ENCODE data around the gene CTXND1.
"Not testable (repeated sequence)": the region's sequence is repeated elsewhere in the genome, so short reads cannot be mapped to it uniquely, and the experiment has no call there.

Gene CTXND1

GRCh38 chr15:80155378-80156175, 96.4 kb downstream of the CTXND1 start:
- not testable (repeated sequence) for DNase-seq

- no peak for DNase-seq
Observed at GRCh38 chr15:80155001-80155377, 97.0 kb downstream of the CTXND1 start.

- no peak for DNase-seq
Observed at GRCh38 chr15:80154336-80154735, 97.7 kb downstream of the CTXND1 start.

GRCh38 chr15:80153900-80154299, 98.1 kb downstream of the CTXND1 start:
- no peak for DNase-seq

GRCh38 chr15:80152896-80153876, 98.8 kb downstream of the CTXND1 start, which contains the start of gene FAH:
FAH (plus strand) TSS chr15:80152999; CDS start chr15:80153055, 56 bp downstream.
- no peak for DNase-seq

DNA sequence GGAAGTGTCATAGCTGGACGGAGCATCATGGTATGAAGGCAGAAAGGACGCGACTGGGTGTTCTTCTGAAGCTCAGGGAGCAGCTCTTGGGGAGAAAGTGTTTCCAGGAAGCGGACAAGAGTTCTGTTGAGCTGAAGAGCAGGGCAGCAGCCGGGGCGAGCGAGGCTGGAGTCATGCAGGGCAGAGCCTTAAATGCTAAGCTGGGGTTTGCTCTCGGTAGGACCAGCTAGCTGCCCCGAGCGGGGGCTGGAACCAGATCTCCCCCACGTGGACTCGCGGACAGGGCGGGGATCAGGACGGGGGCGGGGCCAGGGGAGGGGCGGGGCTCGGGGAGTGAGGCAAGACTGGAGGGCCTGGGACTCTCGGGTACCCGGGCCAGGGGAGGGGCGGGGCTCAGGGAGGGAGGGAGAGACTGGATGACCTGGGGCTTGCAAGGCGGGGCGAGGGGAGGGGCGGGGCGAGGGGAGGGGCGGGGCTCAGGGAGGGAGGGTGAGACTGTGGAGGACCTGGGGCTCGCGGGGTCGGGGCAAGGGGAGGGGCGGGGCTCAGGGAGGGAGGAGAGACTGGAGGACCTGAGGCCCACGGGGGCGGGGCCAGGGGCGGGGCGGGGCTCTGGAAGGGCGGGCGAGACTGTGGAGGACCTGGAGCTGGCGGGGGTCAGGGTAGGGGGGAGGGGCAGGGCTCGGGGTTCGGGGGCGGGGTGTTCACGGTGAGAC, 99.7 kb downstream of the CTXND1 start:
- DNase-seq, result no peak

DNA sequence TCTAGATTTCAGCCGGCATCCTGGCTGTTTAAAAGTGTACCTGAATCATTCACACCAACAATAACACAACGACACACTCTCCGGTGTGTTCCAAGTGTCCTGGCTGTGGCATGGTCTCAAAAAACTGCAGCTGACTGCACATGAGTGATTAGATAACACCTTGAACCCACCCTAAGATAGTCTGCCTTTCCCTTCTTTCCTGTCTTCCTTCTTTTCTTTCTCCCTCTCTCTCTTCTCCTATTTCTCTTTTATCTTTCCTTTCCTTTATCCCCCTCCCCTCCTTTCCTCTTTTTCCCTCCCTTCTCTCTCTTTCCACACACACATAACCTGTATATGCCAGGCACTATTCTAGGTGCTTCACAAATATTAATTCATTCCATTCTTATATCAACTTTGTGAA, 100.4 kb downstream of the CTXND1 start:
- no peak for DNase-seq

DNA sequence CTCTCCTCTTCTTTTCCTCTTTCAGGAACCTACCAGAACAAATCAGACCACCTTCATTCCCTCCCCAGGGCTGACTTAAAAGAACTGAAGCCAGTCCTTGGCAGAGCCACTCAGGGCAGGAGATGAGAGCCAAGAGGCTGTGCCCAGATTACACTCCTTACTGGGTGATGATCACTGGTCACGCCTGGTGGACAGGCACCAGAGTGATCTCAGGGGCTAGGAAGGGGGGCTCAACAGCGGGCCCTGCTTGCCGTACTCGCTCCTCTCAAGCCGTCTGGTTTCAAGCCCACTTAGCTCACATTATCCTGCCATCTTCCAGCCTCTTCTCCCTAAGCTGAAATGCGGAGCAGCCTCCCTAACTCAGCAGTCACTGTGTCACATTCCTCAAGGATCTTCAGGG, 100.9 kb downstream of the CTXND1 start:
- no peak for DNase-seq
